AG08395 (cell line): Measurements from ENCODE around the gene LAMB4.

Experiments
- DNase-seq: peaks from one replicate; pipeline ENCODE4 v3.0.0; 2012; ENCODE audit warnings: mixed read lengths, low spot score

The LAMB4 gene

DNA sequence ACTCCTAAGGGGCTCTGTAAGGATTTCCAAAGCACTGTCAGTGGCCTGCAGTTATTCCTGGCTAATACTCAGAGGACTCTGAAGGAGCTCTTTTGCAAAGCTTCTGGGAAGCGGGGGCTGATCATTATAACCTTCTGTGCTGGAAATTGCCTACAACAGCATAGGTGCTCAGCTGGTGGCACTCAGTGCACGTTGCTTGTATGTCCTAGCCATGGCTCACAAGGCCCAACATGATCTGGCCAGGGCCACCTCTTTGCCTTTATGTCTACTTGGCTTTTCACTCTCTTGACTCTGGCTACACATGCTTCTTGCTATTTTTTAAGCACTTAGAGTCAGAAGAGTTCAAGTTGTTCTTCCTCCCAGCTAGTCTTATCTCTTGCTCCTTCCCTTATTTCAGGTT lies 17.5 kb downstream of the LAMB4 start:
- no peak for DNase-seq

DNA sequence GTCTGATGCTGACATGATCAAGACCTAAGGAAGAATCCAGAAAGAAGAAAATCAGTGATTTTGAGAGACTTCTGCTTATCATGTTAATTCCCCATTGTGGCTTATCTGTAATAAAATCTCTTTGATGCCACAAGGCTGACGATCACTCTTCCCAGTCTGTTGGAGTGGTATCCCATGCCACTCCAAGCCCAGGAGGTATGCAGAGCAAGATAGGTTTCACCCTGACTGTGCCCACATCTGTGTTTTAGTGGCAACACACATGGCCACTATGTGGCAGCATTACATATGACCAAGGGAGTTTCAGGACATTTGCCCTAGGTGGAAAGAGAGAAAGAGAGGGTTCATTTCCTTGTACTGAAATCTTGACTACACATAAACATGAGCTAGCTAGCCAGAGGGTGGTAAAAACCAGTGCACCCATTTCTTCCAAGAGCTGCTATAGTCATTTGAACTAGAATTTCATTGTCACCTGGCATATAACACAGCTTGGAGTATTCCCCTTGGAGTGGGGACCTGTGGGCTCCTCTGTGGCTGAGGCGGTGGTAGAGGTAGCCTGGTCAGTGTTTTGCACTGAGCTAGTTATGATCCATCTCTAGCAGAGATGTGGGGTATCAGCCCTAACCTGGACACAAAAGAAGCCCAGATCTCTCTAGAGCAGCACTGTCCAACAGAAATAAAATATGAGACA lies 20.8 kb downstream of the LAMB4 start:
- DNase-seq: peak; percentile 6

DNA sequence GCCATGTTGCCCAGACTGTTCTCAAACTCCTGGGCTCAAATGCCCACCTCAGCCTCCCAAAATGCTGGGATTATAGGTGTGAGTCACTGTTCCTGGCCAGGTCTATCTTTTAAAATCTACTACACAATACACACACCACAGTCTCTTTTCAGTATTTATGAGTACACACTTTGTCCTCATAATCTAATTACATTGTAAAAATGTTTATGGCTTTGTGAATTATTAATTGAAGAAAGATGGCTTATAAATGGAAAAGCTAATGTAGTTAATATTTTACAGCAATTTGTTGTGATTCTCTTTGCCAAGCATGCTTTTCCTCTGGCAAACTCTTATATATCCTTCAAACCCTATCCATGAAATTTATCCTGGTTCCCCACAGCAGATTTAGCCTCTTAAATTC lies 22.0 kb downstream of the LAMB4 start:
- no peak for DNase-seq

DNA sequence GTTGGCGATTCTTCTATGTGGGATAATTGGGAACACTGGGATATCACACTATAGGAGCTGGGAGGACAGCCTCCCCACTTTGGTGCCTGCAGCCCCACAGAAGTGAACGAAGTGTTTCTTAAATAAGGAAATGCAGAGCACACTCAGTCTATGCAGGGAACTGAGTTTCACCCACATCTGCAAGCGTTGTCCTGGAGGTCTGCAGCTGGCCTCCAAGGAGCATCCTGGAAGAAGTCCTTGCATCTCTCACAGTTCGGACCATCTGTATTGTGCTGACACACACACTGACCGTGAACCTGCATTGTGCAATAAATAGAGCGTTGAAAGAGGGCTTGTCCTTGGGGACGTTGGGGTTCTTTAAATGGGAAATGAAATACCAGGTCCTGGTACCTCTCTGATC lies 25.8 kb downstream of the LAMB4 start:
- DNase-seq: peak; percentile 28

DNA sequence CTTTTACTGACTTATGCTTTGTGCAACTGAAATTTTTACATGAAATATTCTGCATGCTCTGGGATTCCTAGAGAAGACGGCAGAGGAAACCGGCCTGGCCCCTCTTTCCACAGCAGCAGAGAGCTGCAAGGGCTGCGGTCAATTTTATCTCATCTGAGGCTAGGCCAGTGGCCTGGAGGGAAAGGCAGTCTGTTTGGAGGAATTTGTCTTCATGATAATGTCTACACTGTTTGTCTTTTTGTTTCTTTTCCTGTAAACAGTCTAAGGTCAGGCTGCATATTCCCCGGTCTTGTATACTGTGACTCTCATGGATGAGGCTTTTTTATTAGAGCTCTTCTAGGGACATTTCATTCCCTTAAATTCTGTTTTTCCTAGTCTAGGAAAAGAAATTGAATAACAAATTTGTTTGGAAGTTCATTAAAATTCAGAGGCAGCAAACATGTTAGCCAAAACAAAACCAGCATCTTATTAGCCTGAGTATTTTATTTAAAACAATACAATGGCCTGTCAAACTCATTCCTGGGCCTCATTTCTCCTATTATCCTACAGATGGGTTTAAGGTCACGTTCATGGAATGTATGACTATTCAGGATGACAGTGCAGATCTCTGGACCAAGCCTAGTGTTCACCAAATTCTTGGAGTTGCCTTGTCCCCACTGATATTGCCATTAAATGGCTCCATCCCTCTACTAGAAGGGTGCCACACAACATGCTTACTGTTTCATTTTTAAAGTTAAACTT lies 26.4 kb downstream of the LAMB4 start:
- DNase-seq: no peak

DNA sequence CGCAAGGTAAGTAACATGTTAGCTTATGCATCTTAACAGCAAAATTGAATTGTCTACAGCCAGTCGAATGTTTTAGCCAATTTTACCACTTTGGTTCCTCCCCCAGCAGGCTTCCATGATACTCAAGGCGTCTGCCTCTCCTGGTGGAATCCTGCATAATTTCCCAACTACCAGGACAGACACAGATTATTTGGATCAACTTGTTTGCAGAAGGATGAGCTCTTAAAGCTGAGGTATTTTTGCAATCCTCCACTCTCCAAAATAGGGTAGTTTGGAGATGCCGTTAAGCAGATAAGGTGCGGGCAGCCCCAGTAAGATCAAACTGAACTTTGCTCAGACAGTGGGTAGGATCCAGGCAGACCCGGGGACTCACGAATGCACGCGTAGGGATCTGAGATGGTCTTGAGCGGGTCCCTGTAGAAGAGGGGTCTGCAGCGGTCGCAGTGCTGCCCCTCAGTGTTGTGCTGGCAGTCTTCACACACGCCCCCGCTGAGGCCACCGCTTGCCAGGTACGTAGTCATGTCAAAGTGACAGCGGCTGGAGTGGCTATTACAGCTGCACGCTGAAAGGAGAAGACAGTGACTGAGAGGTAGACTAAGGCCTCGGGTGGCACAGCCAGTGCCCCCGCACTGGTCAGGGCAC lies 27.4 kb downstream of the LAMB4 start:
- no peak for DNase-seq

DNA sequence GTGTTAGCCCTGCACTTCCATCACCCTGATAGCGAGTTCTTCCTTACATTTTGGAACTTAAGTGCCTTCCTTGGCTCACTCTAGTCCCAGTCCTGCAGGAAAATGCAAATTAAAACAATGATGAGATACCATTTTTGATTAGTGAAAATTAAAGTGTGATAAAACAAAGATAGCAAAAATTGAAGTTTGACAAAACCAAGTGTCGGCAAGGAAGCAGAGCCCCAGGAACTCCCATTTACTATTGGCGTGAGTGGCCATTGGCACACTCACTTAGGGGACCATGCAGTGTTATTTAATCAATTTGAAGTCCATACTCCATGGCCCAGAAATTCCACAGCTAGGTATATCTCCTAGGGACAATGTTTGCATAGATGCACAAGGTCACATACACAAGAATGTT lies 28.4 kb downstream of the LAMB4 start:
- DNase-seq: no peak

DNA sequence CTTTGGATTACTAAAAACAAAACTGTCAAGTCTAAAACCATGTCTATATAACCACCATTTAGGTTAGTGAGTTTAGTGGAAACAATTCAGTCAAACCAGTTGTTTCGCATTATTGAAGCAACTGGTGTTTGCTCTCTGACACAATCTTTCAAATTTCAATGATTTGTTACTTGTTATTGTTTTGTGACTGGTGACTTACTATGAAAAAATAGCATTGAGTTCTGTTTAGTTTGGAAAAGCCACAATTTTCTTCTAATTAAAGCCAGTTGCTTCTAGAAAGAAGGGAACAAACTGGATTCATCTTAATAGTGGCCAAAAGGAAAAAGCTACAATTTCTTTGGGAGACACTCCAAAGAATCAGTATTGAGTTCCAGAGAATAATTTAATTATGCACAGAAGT lies 30.4 kb downstream of the LAMB4 start:
- DNase-seq: peak; percentile 33

DNA sequence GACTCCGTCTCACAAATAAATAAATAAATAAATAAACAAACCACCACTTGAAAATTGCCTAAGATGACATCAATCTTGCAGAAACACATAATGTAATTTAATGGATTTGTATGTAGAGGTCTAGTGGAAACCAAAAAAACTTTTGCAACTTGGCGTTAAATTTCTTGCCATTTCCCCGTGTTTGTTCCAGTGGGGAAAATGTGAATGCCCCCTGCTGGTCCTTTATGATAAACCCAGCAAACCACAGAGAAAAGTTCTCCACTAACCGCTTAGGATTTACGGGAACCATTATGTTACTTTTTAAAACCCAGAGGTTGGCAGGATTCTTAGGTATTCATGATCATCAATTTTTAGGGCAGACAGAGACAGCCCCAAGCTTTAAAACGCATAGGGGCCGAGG lies 32.5 kb downstream of the LAMB4 start:
- no peak for DNase-seq

DNA sequence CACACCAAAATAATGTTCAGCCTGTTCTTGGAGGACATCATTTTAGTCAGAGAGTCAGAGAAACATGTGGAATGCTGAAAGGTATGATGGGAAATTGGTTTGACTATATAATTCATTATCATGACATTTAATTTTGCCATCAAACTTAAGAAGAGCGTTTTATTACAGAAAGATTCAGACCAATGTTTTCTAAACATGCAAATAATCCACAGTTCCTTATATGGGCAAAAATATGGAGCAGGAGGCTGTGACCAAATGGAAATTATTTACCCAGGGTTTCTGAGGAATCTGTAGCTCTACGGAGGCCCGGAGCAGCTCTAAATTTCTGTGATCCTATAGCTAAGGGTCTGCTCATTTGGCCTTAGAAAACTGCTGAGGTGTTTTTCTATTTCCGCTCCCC lies 33.2 kb downstream of the LAMB4 start:
- DNase-seq: no peak

DNA sequence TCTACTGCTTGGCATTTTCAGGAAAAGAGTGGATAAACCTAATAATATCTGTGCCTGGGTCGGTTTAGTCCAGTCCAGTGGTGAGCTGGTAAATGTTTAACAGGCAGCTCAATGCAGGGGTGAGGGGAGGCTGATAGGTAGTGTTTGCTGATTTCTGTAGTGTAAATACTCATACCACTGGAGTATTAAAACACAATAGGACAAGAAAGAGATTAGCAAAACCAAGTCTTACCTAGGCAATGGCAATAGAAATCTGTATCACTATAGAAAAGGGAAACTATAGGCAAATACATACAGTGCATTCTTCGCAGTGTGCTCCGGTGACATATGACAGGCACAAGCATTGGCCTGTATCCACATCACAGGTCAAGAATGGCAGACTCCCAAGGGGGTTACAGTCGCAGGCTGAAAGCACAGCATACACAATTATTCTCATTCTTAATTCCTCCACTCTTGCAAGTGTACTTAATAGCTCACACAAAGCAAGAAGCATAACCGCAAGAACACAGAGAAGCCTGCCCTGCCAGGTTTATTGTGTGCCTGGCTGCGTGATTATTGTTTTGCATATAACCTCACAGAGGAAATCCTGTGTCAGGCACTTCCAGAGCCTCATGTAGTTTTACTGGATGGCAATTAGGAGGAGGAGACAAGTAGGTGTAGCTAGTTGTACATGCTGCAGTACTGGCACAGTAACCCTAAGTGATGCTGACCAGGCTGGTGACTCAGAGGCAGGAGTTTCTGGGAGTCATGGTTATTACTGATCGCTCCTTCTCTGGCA lies 35.0 kb downstream of the LAMB4 start:
- peak; percentile 79 for DNase-seq

DNA sequence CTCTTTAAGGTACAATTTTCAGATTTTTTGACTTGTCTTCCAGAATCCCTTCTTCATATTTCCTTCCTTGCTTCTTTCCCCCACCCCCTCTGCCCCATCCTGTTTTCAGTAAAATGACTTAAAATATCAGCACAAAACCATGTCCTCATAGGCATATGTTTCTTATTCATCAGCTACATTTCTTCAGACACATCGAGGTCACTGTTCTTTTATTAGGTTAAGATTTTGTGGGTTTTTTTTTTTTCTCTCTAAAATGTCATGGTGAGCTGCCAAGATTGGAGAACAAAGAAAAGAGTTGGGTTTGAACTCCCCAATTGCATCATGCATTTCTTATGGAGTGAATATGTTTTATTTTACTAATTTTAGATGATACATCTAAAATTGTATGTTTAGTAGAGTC lies 35.8 kb downstream of the LAMB4 start:
- peak; percentile 58 for DNase-seq

DNA sequence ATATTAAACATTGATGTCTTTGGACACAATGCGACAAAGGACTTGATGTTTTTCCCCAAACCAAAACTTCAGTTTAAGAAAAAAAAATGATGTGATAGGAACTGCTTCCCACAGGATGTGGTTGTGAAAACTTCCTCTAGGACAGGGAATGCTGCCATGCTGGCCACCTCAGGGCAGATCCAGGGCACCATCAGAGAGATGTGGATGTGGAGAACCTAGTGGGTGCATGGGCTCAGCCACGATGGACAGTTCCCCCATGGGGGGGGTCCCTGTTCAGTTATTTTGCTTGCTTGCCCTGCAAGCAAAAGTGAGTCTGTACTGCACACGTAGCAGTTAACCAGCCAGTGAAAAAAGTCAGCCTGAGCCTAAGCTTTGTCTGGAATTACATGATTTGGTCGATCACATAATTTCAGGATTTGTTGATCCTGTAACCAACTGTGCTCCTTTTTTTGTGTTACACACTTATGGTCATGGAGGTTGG lies 36.3 kb downstream of the LAMB4 start:
- no peak for DNase-seq

DNA sequence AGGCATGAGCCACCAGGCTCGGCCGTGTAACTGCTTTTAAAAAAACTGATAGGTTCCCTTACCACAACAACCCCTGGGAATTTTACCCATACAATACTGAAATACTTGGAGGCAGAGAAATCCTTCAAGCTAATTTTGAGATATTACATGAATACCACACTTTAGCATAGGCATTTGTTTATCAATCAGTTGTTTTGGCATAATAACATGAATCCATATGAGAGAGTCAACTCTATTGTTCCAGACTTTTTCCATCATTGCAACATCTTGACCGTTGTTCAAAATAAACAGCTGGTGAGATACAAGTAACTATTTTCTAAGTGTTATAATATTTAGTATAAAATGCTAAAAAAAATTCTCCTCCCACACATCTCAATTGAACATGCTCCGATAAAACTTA lies 36.8 kb downstream of the LAMB4 start:
- DNase-seq: no peak

DNA sequence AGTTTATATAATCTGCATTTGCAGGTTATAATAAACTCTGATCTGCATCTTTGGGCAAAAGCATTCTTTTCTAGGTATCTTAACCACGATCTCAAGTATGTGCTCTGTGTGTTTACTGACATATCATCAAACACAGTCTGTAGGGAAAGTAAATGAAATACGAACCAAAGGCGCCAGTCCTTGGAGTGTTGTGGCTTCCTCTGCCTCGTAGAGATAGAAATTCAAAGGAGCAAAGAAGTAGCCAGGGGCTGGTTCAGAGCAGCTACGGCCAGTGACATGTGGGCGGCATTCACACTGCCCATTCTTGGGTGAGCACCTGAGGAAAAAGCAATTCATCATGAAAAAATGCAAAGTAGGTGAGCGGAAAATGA lies 38.7 kb downstream of the LAMB4 start:
- no peak for DNase-seq

DNA sequence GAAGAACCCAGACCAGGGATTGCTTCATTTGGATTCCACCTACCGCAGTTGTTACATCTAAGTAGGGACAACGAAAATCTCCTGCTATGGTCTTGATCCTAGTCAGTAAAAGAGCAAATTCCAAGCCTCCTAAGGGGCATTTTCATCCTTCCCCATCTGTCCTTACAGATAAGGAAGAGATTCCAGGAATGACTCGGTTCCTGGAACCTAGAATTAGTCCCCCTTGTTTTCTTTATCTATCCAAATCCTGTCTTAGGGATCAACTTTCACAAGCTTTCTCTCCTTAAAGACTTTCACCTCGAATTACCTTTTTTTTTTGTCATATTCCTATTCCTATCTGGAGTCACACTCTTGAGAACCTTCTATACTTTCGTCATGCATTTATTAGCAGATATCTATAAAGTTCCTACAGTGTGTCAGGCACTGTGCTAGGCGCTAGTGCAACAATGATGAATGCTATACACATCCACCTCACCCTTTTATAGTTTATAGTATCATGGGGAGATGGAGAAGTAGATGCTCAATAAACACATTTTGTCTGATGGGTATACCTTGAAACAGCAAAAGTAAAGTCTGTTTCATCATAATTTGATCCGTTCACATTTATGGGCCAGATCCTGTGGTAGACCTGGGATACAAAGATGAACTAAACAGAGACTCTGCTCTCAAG lies 39.2 kb downstream of the LAMB4 start:
- no peak for DNase-seq

DNA sequence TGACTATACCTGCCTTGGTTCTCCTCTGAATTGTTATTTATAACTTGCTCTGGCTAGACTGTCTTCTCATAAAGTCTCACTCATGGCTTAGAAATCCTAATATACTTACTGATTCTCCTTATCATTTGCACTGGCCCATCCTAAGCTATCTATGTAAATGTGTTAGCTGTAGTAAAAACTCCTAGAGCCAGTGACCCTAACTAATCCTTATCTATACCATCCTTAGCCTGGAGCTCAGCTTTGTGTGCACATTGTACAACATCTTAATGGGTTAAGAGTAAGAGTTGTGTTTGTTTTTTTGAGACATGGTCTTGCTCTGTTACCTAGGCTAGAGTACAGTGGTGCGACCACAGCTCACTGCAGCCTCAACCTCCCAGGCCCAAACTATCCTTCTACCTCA lies 40.8 kb downstream of the LAMB4 start:
- no peak for DNase-seq

DNA sequence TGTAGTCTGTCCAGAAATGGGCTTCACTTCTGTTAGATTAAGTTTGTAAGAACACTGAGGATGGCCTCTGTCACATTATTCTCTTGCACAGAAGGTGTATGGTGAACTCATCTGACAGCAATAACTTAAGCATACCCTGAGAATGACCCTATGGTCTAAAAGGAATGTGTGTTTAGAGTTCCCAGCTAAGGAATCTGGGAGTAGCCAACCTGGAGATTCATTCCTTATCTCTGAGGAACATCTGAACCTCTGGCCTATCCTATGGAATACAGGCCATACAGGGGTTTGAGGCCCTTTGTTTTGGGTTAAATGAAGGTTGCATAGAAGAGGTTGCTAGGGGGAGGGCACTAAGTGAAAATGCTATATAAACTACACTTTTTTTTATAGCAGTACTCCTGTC lies 41.4 kb downstream of the LAMB4 start:
- DNase-seq: no peak

DNA sequence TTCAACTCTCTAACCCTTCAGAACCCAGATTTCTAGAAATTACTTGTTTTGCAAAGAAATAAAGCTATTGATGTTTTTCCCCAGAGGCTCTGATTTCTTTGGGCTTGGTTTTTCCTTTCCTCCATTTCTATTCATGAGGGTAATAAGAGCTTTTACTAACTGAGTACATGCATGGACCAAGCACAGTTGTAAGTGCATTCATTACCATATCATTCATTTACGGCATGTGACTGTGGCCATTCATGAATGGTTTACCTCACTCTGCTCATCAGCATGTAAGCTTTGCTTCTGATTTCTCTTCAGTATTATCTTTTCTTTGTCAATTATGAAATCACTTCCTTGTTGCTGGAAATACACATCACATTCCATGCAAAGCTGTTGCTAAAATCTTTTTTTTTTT lies 42.4 kb downstream of the LAMB4 start:
- DNase-seq: no peak

DNA sequence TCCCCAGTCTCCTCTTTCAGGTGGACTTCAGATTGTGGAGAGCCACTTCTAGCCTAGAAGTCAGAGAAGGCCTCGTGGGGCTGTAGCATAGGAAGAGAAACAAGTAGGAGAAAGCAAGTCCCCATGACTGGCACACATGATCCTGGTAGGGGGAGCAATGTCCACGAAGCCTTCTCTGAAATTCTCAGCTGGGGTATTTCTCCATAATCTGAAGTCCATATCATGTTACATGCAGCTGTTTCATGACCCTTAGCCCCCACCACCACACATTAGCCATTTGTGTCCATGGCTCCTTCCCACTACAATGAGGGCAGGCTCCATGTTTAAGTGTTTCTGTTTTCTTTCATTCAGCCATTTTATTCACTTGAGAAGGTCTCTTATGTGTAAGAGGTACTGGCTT lies 43.2 kb downstream of the LAMB4 start:
- DNase-seq: no peak

DNA sequence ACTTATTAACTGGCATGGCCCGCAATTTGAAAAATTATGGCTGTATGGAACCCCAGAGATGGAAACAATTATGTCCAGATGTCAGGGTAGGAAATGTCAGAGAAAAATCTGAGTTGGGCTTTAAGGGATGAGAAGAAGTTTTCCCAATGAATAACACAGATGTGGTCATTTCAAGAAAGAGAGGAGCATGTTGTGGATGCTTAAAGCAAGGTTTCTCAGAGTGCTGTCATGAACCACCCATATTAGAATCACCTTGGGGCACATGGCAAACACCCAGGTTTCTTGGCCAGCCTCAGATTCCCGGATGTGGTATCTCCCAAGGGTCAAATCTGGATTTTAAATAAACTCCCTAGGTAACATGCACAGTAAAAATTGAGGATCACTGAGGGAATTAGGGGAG lies 43.6 kb downstream of the LAMB4 start:
- DNase-seq: no peak

DNA sequence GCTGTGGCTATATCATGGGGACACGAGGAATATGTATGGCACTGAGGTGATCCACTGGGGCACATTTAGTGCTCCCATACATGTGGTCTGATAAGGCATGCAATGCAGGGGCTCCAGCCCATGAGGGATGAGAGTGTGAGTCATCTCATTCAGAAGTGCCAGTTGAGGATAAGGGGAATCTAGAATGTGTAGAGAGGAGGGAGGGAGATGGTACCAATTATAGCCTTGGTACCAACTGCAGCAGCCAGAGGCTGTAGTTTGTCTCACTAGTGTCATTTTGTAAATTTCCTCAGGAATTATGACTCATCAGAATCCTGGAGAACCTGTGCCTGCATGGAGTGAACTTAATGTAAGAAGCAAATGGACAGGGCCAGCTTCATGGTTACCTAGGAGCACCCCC lies 46.2 kb downstream of the LAMB4 start:
- peak; percentile 28 for DNase-seq
